Epithelial cell of prostate (primary cell): ENCODE results near the gene TSTD2.

Experiments used
- DNase-seq: peaks from one replicate; pipeline ENCODE4 v3.0.0-alpha.2; 2011; ENCODE audit warnings: low read depth, low spot score
- H3K27ac ChIP-seq: fragments of 450-650 bp; 2 replicates; pipeline ENCODE4 v1.5.1; 2017; ENCODE audit warnings: mild to moderate bottlenecking

TSTD2 gene

DNA sequence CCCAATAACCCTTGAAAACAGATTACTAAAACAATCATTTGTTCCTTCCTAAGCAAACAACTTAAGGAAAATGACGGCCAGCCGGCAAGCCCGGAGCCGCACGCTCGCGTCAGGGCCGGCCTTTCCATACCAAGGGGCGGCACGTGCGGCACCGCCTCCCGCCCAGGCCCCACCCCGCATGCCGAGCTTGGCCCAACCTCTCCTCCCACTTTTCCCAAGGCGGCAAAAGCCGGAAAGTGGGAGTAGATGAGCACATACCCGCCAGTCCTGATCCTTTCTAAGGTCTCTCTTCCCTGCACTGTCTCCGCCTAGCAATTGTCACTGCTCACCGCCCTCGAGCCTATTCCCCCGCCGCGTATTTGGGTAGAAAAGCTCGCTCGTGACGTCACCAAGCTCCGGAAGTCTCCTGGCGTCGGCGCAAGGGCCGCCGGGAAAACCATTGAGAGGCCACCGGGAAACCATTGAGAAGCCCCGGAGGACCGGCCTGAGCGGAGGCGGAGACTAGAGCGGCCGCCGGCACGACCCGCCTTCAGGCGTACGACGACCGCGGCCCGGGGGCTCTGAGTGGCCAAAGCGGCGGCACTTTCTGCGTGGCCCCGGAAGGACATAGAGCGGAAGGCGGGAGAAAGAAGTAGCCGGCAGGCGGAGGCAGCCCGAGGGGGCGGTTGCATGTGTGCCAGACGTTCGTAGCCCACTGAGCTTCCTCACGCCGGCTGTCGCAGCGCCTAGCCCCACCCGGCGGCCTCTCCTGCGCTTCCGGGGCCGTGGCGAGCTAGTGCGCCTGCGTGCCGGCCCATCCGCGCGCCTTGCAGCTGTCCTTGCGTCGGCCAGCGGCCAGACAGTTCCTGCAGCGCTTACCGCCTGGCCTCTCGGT lies at the start of gene TSTD2, which contains the start of gene NCBP1:
TSS of gene TSTD2 (minus strand) at position 384 of the 874 bp plus-strand sequence. CDS start 5,806 bp downstream, outside the sequence.
TSS of gene NCBP1 (plus strand) at position 837 of the 874 bp plus-strand sequence. CDS start 61 bp downstream, outside the sequence.
- DNase-seq, result peak; percentile 85
- H3K27ac ChIP-seq, result peak within 1 kb of the TSS; percentile 99

- no peak for DNase-seq
- no peak overlapping the region for H3K27ac ChIP-seq
These were observed 49.1 kb upstream of the TSTD2 start for GRCh38 chr9:97682242-97682641.

DNA sequence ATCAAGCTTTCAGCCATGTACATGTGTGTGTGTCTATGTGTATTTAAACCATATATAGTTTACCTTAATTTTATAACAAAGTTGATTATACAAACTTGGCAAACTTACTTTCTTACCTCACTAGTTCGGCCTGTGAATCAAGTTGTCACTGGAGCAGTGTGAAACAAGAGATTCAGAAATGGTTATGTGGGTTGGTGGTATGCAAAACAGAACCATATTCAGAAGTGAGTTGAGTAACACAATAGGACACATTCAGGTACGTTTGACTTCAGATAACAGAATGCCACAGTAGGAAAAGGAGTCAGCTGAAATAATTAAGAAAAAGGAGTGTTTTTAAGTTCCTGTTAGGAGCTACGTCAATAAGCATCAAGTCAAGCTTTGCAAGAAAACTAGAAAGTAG lies 42.5 kb upstream of the TSTD2 start:
- DNase-seq, result no peak
- no peak overlapping the region for H3K27ac ChIP-seq

DNA sequence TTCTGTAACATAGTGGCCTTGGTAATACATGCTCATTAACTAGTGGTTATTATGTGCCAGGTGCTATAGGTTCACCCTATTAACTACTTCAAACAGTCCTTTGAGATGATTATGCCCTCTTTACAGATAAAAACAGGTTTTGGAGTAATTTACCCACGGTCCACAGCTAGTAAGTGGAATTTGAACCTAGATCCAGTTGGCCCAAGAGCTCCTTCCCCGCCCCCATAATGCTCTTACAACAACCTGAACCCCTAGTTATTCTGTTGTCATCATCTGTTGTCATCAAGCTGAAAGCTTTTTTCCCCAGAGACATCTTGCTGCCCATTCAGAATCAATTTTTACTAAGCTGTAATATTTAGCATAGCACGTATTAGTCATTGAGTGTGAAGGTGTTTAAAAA lies 40.8 kb upstream of the TSTD2 start:
- DNase-seq, result no peak
- no peak overlapping the region for H3K27ac ChIP-seq

DNA sequence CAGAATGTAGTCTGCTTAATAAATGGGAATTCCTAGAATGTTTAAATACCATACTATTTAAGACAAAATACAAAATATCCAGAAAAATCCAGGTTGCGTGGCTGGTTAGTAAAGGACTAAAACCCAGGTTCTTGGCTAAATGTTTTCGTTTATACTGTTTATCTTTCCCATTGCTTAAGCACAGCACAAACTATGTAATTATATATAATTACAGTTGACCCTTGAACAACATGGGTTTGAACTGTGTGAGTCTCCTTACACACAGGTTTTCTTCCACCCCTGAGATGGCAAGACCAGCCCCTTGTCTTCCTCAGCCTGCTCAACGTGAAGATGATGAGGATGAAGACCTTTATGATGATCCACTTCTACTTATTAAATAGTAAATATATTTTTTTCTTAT lies 39.2 kb upstream of the TSTD2 start:
- no peak overlapping the region for H3K27ac ChIP-seq
- DNase-seq, result no peak

- no peak overlapping the region for H3K27ac ChIP-seq
These were observed 37.4 kb upstream of the TSTD2 start for GRCh38 chr9:97670586-97670985.

GRCh38 chr9:97668485-97668884 lies 35.3 kb upstream of the TSTD2 start:
- DNase-seq, result no peak

More at GRCh38 chr9:97670586-97670985, 37.4 kb upstream of the TSTD2 start:
- DNase-seq, result no peak

GRCh38 chr9:97666907-97667686 lies 33.9 kb upstream of the TSTD2 start:
- no peak overlapping the region for H3K27ac ChIP-seq

More at GRCh38 chr9:97668485-97668884, 35.3 kb upstream of the TSTD2 start:
- H3K27ac ChIP-seq, result no peak overlapping the region

GRCh38 chr9:97665742-97666141 lies 32.6 kb upstream of the TSTD2 start:
- no peak for DNase-seq
- H3K27ac ChIP-seq, result no peak overlapping the region

More at GRCh38 chr9:97666907-97667686, 33.9 kb upstream of the TSTD2 start:
- DNase-seq, result no peak

GRCh38 chr9:97660847-97661246 lies 27.7 kb upstream of the TSTD2 start:
- DNase-seq, result no peak
- H3K27ac ChIP-seq, result no peak overlapping the region

- no peak overlapping the region for H3K27ac ChIP-seq
- no peak for DNase-seq
These were observed 27.2 kb upstream of the TSTD2 start for GRCh38 chr9:97660340-97660739.

- no peak for DNase-seq
These were observed 26.6 kb upstream of the TSTD2 start for GRCh38 chr9:97659771-97660170.

DNA sequence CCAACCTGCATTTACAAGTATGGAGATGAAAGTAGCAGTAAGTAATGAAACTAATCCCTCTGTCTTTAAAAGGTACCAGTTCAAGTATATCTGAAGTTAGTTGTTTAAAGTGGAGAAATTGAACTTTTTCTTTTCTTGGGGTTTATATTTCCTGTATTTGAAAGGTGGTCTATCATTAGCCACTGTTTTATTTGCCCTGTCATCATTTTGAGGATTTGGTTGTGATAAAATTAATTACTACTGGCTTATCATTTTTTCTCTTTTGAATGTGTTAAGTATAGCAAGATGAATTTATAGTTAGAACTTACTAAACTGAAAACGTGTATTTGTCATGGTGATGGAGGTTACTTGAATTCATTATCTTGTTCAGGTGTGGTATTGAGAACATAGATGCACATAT lies 25.5 kb upstream of the TSTD2 start:
- H3K27ac ChIP-seq, result no peak overlapping the region
- no peak for DNase-seq

More at GRCh38 chr9:97659771-97660170, 26.6 kb upstream of the TSTD2 start:
- H3K27ac ChIP-seq, result no peak overlapping the region

DNA sequence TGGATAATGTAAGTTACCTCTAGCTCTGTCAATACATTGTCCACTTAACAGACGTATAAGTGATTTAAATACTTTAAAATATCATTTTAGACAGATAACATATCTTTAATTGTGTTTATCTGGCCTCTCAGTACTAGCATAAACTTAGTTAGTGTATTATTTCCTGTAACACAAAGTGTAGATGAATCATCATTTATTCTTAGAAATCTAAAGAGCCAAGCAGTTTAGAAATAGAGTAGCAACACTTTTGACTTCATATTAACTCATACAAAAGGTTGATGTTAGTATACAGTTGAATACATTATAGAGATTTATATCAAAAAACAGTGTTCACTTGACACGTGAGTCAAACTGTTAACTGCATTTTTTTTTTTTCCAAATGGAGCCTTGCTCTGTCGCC lies 18.5 kb upstream of the TSTD2 start:
- H3K27ac ChIP-seq, result no peak overlapping the region
- DNase-seq, result no peak

GRCh38 chr9:97647996-97648395 lies 14.8 kb upstream of the TSTD2 start:
- no peak for DNase-seq
- H3K27ac ChIP-seq, result no peak overlapping the region

DNA sequence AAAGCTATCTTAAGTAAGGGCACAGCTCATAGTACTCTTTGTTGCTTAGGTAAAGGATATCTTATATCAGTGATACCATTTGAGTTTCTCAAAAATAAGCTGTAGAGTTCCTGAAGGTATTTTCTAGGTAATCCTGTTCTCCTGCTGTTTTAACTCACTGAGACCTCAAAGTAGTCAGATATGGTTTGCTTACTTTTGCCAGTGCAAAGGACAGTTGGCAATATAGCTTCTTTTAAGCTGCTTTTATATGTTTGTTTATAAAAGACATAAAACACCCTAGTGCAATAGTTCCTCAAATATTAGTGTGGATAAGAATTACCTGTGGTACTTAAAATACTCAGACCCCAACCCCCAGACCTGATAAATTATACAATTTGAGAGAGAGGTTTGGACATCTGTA lies 12.6 kb upstream of the TSTD2 start:
- no peak for DNase-seq
- H3K27ac ChIP-seq, result no peak overlapping the region

GRCh38 chr9:97640325-97640724 lies 7.2 kb upstream of the TSTD2 start:
- H3K27ac ChIP-seq, result no peak overlapping the region
- no peak for DNase-seq

- no peak for DNase-seq
These were observed 5.5 kb upstream of the TSTD2 start for GRCh38 chr9:97638666-97639065.

GRCh38 chr9:97636903-97637302 lies 3.7 kb upstream of the TSTD2 start:
- H3K27ac ChIP-seq, result no peak overlapping the region
- DNase-seq, result no peak

More at GRCh38 chr9:97638666-97639065, 5.5 kb upstream of the TSTD2 start:
- no peak overlapping the region for H3K27ac ChIP-seq

DNA sequence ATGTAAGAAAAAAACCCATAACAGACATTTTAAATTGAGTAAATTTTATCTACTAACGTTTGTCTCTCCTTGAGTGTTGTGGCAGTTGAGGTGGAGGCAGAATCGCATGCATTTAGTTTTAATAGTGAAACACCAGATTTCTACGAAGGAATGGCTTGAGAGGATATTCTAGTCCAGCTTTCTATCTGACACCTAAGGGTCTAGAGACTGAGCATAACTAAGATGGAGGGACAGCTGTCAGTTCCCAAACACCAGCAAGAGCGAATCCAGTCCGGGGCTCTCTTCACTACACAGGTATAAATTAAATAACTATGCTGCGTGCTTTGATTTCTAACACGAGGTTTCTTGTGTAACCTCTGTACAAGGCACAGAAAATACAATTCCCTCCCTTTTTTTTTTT lies 1.9 kb upstream of the TSTD2 start:
- no peak overlapping the region for H3K27ac ChIP-seq

More for the DNA sequence above, 1.9 kb upstream of the TSTD2 start:
- no peak for DNase-seq
